ENCODE data around the gene ITIH4. TPM values are rescaled to one million over a fixed set of nuclear protein-coding genes. Genes with fewer than 3 reads are reported as not detected.

Gene ITIH4
- polyA plus RNA-seq, 6 donors from 2014 or later: not detected

GRCh38 chr3:52770496-52771333 lies 59.8 kb downstream of the ITIH4 start, which contains the start of gene NEK4:
Gene NEK4 (minus strand): TSS chr3:52770940. CDS start chr3:52770746, 194 bp downstream.
- Mint-ChIP-seq H3K27ac (peak within 1 kb of the TSS; percentile 91 to 96 (median 94)), H3K36me3 (peaks cover 0 to 5% of the 10 kb centered on the region in 2 donors), H3K4me1 (peaks cover 16 to 22% (median 22%) of the 10 kb centered on the region in 3 donors), H3K4me3 (peak within 1 kb of the TSS; percentile 80 to 98 (median 92)), H3K9me3 (no peaks in the 10 kb centered on the region), H3K27me3 (no peaks in the 10 kb centered on the region)
- ATAC-seq (ENCODE audit: low read depth in 2 of 2) (peak; percentile 87 to 94), DNase-seq (peak; percentile 83)

- Mint-ChIP-seq H3K4me1 (peaks cover 16 to 22% (median 22%) of the 10 kb centered on the region in 3 donors), H3K9me3 (no peaks in the 10 kb centered on the region), H3K4me3 (peak overlapping the region; percentile 80 to 98 (median 92)), H3K36me3 (peaks cover 0 to 9% of the 10 kb centered on the region in 2 donors), H3K27ac (peak overlapping the region; percentile 1 to 94 (median 81)), H3K27me3 (no peaks in the 10 kb centered on the region)
- ATAC-seq (ENCODE audit: low read depth in 2 of 2): no peak
- no peak for DNase-seq
Observed at GRCh38 chr3:52769786-52770455, 60.6 kb downstream of the ITIH4 start.

- H3K4me1 Mint-ChIP-seq: no peaks in the 10 kb centered on the region
- no peaks in the 10 kb centered on the region for H3K9me3 Mint-ChIP-seq
- no peaks in the 10 kb centered on the region for H3K27me3 Mint-ChIP-seq
- H3K27ac Mint-ChIP-seq: peak overlapping the region in 1 of 6 donors; percentile 49
- peaks cover 5 to 35% of the 10 kb centered on the region in 2 donors for H3K36me3 Mint-ChIP-seq
- H3K4me3 Mint-ChIP-seq: no peak overlapping the region
- ATAC-seq (ENCODE audit: low read depth in 2 of 2) (no peak), DNase-seq (no peak)
Observed at GRCh38 chr3:52763466-52763865, 67.0 kb downstream of the ITIH4 start.

Other genes starting within 250 kb of the ITIH4 start
- 100 to 1,000 TPM in 3 of 6 donors, 10 to 100 TPM in 3; 88.7 to 133 (median 95.8) TPM for gene PBRM1, start 144.8 kb downstream of the ITIH4 start, polyA plus RNA-seq (ENCODE audit: low read depth in 6 of 6)
- 10 to 100 TPM; 39.2 to 63.8 (median 58.2) TPM for gene GNL3, start 144.6 kb downstream of the ITIH4 start, polyA plus RNA-seq (ENCODE audit: low read depth in 6 of 6)
- gene GLT8D1, start 124.9 kb downstream of the ITIH4 start, polyA plus RNA-seq (ENCODE audit: low read depth in 6 of 6): 10 to 100 TPM; 26.5 to 57.9 (median 41.4) TPM
- gene SPCS1, start 124.6 kb downstream of the ITIH4 start, polyA plus RNA-seq (ENCODE audit: low read depth in 6 of 6): 100 to 1,000 TPM; 312 to 425 (median 327) TPM
- 10 to 100 TPM in 4 of 6 donors, 1 to 10 TPM in 2; 8.9 to 24.8 (median 12.7) TPM for gene NEK4, start 59.7 kb downstream of the ITIH4 start, polyA plus RNA-seq (ENCODE audit: low read depth in 6 of 6)
- gene ITIH1, start 53.1 kb downstream of the ITIH4 start, polyA plus RNA-seq (ENCODE audit: low read depth in 6 of 6): 1 to 10 TPM in 2 of 6 donors, not detected in 4; 1.7 to 3.7 TPM
- not detected for gene ITIH3, start 35.9 kb downstream of the ITIH4 start, polyA plus RNA-seq (ENCODE audit: low read depth in 6 of 6)
- under 1 TPM in 1 of 6 donors, not detected in 5; 0.76 TPM for gene MUSTN1, start 4.3 kb upstream of the ITIH4 start, polyA plus RNA-seq (ENCODE audit: low read depth in 6 of 6)
- 10 to 100 TPM in 1 of 6 donors, 1 to 10 TPM in 5; 3.6 to 10.2 (median 5.9) TPM for gene STIMATE, start 66.9 kb upstream of the ITIH4 start, polyA plus RNA-seq (ENCODE audit: low read depth in 6 of 6)
- 10 to 100 TPM in 5 of 6 donors, 1 to 10 TPM in 1; 2.2 to 22.5 (median 19.6) TPM for gene SFMBT1, start 215.4 kb upstream of the ITIH4 start, polyA plus RNA-seq (ENCODE audit: low read depth in 6 of 6)

Data from naive B cell (primary cell).